ENCODE results near the gene CES4A.
"Not testable (repeated sequence)": the region's sequence is repeated elsewhere in the genome, so short reads cannot be mapped to it uniquely, and the experiment has no call there.

The CES4A gene

GRCh38 chr16:66988197-66988788 lies at the start of gene CES4A:
TSS of gene CES4A (plus strand) at chr16:66988589. CDS start at chr16:66988773, 184 bp downstream.
- ChIA-PET POLR2A (no interaction called here), CTCF (no interaction called here)
- TF ChIP-seq FOXK2 (IDR thresholded peaks at IDR 0.05) (no peak), FOXA1 (IDR thresholded peaks at IDR 0.05) (no peak), TARDBP (IDR thresholded peaks at IDR 0.05) (no peak), ZNF384 (IDR thresholded peaks at IDR 0.05) (no peak), FOXM1 (IDR thresholded peaks at IDR 0.05; ENCODE audit: borderline replicate concordance) (no peak), HDGF (IDR thresholded peaks at IDR 0.05; ENCODE audit: borderline replicate concordance) (no peak), PKNOX1 (IDR thresholded peaks at IDR 0.05) (no peak), L3MBTL2 (conservative IDR thresholded peaks at IDR 0.05) (no peak), NFRKB (IDR thresholded peaks at IDR 0.05) (no peak), LEF1 (IDR thresholded peaks at IDR 0.05; ENCODE audit: borderline replicate concordance) (no peak), CTBP1 (IDR thresholded peaks at IDR 0.05; ENCODE audit: borderline replicate concordance) (no peak)
- no peak for DNase-seq (ENCODE audit: extremely low spot score)

GRCh38 chr16:66939366-66939765 lies 49.0 kb upstream of the CES4A start:
- ChIA-PET CTCF (no interaction called here), POLR2A (no interaction called here)
- TF ChIP-seq L3MBTL2 (conservative IDR thresholded peaks at IDR 0.05) (no peak), SP1 (IDR thresholded peaks at IDR 0.05) (no peak), FOXM1 (IDR thresholded peaks at IDR 0.05; ENCODE audit: borderline replicate concordance) (no peak), HDGF (IDR thresholded peaks at IDR 0.05; ENCODE audit: borderline replicate concordance) (no peak), BHLHE40 (IDR thresholded peaks at IDR 0.05; ENCODE audit: borderline replicate concordance) (no peak), ZNF384 (IDR thresholded peaks at IDR 0.05) (no peak), ARNT (IDR thresholded peaks at IDR 0.05) (no peak), LEF1 (IDR thresholded peaks at IDR 0.05; ENCODE audit: borderline replicate concordance) (no peak), PKNOX1 (IDR thresholded peaks at IDR 0.05) (no peak)
- DNase-seq (ENCODE audit: extremely low spot score) = no peak

DNA sequence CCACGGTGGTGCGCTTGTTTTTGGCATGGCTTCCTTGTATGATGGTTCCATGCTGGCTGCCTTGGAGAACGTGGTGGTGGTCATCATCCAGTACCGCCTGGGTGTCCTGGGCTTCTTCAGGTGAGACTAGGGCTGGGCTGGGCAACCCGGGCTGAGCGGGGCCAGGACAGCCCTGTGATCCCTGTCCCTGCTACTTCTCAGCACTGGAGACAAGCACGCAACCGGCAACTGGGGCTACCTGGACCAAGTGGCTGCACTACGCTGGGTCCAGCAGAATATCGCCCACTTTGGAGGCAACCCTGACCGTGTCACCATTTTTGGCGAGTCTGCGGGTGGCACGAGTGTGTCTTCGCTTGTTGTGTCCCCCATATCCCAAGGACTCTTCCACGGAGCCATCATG lies 48.2 kb upstream of the CES4A start:
- no peak for DNase-seq (ENCODE audit: extremely low spot score)
- ChIA-PET POLR2A (no interaction called here), CTCF (no interaction called here)
- TF ChIP-seq PKNOX1 (IDR thresholded peaks at IDR 0.05) = no peak

GRCh38 chr16:66942981-66943380 lies 45.4 kb upstream of the CES4A start:
- POLR2A ChIA-PET = no interaction called here

GRCh38 chr16:66943426-66944053 lies 44.8 kb upstream of the CES4A start:
- ChIA-PET POLR2A (interaction anchor here (1.2 kb wide), 1 partner anchor 17 kb away, joined by 3 read pairs; no protein-coding TSS in a partner anchor), CTCF (interaction anchor here (0.6 to 1.5 kb wide), 2 partner anchors 17 to 53 kb away, joined by 3 to 4 read pairs; partner anchors contain the start of gene CES3)
- TF ChIP-seq FOXM1 (IDR thresholded peaks at IDR 0.05; ENCODE audit: borderline replicate concordance) (no peak), ELF4 (IDR thresholded peaks at IDR 0.05) (no peak), CTBP1 (IDR thresholded peaks at IDR 0.05; ENCODE audit: borderline replicate concordance) (no peak), L3MBTL2 (conservative IDR thresholded peaks at IDR 0.05) (no peak), ARNT (IDR thresholded peaks at IDR 0.05) (no peak), SUZ12 (IDR thresholded peaks at IDR 0.05) (no peak), LEF1 (IDR thresholded peaks at IDR 0.05; ENCODE audit: borderline replicate concordance) (no peak), FOXK2 (IDR thresholded peaks at IDR 0.05) (no peak)
- DNase-seq (ENCODE audit: extremely low spot score) = no peak

More at GRCh38 chr16:66942981-66943380, 45.4 kb upstream of the CES4A start:
- TF ChIP-seq FOXK2 (IDR thresholded peaks at IDR 0.05) (no peak), ZNF384 (IDR thresholded peaks at IDR 0.05) (no peak), HDGF (IDR thresholded peaks at IDR 0.05; ENCODE audit: borderline replicate concordance) (no peak), SP1 (IDR thresholded peaks at IDR 0.05) (no peak)
- CTCF ChIA-PET = interaction anchor here (1.5 kb wide), 1 partner anchor 18 kb away, joined by 4 read pairs; the partner anchor contains the start of gene CES3
- no peak for DNase-seq (ENCODE audit: extremely low spot score)

DNA sequence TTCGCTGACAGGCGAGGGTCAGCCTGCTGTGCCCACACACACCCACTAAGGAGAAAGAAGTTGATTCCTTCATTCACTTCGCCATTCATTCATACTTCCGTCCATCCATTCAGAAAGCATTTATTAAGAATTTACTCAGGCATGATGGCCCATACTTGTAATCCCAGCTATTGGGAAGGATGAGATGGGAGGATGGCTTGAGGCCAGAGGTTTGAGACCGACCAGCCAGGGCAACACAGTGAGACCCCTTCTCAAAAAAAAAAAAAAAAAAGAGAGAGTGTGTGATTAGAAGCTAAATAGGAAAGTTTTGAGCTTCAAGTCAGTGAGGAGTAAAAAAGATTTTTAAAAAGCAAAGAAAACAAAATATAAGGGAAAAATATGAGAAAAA lies 44.3 kb upstream of the CES4A start:
- POLR2A ChIA-PET = interaction anchor here (1.2 kb wide), 1 partner anchor 17 kb away, joined by 3 read pairs; no protein-coding TSS in a partner anchor
- TF ChIP-seq ARNT (IDR thresholded peaks at IDR 0.05) (no peak), FOXA1 (IDR thresholded peaks at IDR 0.05) (no peak), HDGF (IDR thresholded peaks at IDR 0.05; ENCODE audit: borderline replicate concordance) (no peak), BHLHE40 (IDR thresholded peaks at IDR 0.05; ENCODE audit: borderline replicate concordance) (no peak), SUZ12 (IDR thresholded peaks at IDR 0.05) (no peak), TARDBP (IDR thresholded peaks at IDR 0.05) (no peak), NFRKB (IDR thresholded peaks at IDR 0.05) (no peak), FOXK2 (IDR thresholded peaks at IDR 0.05) (no peak), CTBP1 (IDR thresholded peaks at IDR 0.05; ENCODE audit: borderline replicate concordance) (no peak), FOXM1 (IDR thresholded peaks at IDR 0.05; ENCODE audit: borderline replicate concordance) (no peak), PKNOX1 (IDR thresholded peaks at IDR 0.05) (no peak), LEF1 (IDR thresholded peaks at IDR 0.05; ENCODE audit: borderline replicate concordance) (no peak)
- CTCF ChIA-PET = interaction anchor here (0.6 to 1.5 kb wide), 3 partner anchors 17 to 53 kb away, joined by 3 to 4 read pairs (median 4); partner anchors contain the start of gene CES3
- DNase-seq (ENCODE audit: extremely low spot score) = no peak

DNA sequence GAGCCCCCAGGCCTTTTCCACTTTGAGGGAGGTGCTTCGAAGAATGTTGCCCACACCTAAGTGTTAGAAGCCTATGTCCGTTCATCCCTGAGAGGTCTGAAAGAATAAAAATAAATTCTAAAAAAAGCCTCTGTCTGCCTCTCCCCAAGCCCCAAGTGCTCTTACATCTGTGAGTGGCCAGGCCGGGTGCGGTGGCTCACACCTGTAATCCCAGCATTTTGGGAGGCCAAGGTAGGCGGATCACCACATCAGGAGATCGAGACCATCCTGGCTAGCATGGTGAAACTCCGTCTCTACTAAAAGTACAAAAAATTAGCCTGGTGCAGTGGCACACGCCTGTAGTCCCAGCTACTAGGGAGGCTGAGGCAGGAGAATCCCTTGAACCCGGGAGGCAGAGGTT lies 43.4 kb upstream of the CES4A start:
- POLR2A ChIA-PET; DNase-seq (ENCODE audit: extremely low spot score): not testable (repeated sequence)
- CTCF ChIA-PET = interaction anchor here (0.6 to 1.1 kb wide), 2 partner anchors 49 to 276 kb away, joined by 3 to 4 read pairs; no protein-coding TSS in a partner anchor
